Psoas muscle (tissue), 8 donors: ENCODE measurements around the gene GJB2. TPM values are rescaled to one million over a fixed set of nuclear protein-coding genes. Genes with fewer than 3 reads are reported as not detected.
A peak's percentile ranks its signal among the peaks of the same experiment; 100 is the strongest.

Experiments
- ATAC-seq, 4 donors: fragments of 200-7000 bp; cut with Tn5 transposase; one replicate each; pipeline ENCODE4 v1.9.1; 2020; ENCODE audit warnings: moderate library complexity in 3 of 4, mild to moderate bottlenecking in 2 of 4
- DNase-seq, 2 donors: peaks; one replicate each; pipeline ENCODE4 v3.0.0-alpha.2; 2020
- H3K27ac ChIP-seq: fragments of 200-600 bp; one replicate; pipeline ENCODE4 v1.8.0; 2022
- H3K27me3 ChIP-seq, 3 donors: fragments of 200-600 bp in 1 of 3; one replicate each; pipeline versions ENCODE4 v1.6.1 to v1.8.0; 2013 to 2022; ENCODE audit warnings: low read length in 2 of 3, mild to moderate bottlenecking in 2 of 3, moderate library complexity in 1 of 3; ENCODE audit not compliant: insufficient read depth in 3 of 3
- H3K36me3 ChIP-seq, 2 donors: fragments of 200-600 bp in 1 of 2; one replicate each; pipeline versions ENCODE4 v1.6.1 to v1.8.0; 2013 to 2022; ENCODE audit warnings: low read depth in 1 of 2, mild to moderate bottlenecking in 1 of 2, moderate library complexity in 1 of 2; ENCODE audit not compliant: insufficient read depth in 1 of 2
- H3K4me1 ChIP-seq: fragments of 200-600 bp; one replicate; pipeline ENCODE4 v1.8.0; 2022
- H3K4me3 ChIP-seq: fragments of 200-600 bp; one replicate; pipeline ENCODE4 v1.8.0; 2022; ENCODE audit warnings: mild to moderate bottlenecking
- H3K9me3 ChIP-seq: fragments of 200-600 bp; one replicate; pipeline ENCODE4 v1.8.0; 2022
- WGBS, 3 donors: extraction: QIAGEN DNeasy Blood & Tissue Kit; methylation state at CpG; one replicate each; pipeline versions ENCODE4 v1.1.6 to v1.1.7; 2013; 5-methylcytosine and 5-hydroxymethylcytosine counted together
- intact Hi-C, 2 donors: fragments of 100-400 bp; cut with DNase I; formaldehyde crosslinking; loops; one replicate each; pipeline versions ENCODE4 v1.11.0 to v1.14.2; 2022
- long read RNA-seq, 2 donors: library from polyadenylated mRNA; unstranded; transcript quantifications; one replicate each; pipeline ENCODE4 v2.0.0, GENCODE V29; 2021
- polyA plus RNA-seq, 3 donors: library from polyadenylated mRNA; stranded (reverse); fragments of 200-250 nt; gene quantifications; one replicate each; pipeline ENCODE4 v1.2.3, GENCODE V29; 2013
- total RNA-seq, 4 donors: library from RNA; stranded (reverse); fragmentation: NEBNext Ultra II Directional in 2 of 4; extraction: Animal tissue kit (Norgen Biotek cat#: 25700) in 2 of 4; gene quantifications; one replicate each; pipeline versions ENCODE4 v1.2.1 to v1.2.4, GENCODE V29; 2021 to 2023
- TF ChIP-seq, protein P1 (sequence below): fragments of 200-600 bp; IDR thresholded peaks from one replicate; pipeline ENCODE4 v1.8.0; 2022; ENCODE audit warnings: antibody characterized with exemption
- donor health status: healthy with polysubstance abuse.
- donor health status: DM: no; HTN: no; CAD: no; lungs with moderate emphysema.
- donor health status: Bipolar disorder and iron deficiency.
- donor health status: healthy.
- donor health status: DM: yes; HTN: yes; CAD: no.
- donor health status: DM: no; HTN: no; CAD: no.
- donor health status: DM: no; HTN: no; CAD: no.
- donor health status: DM: yes; HTN: yes; CAD: no.

GJB2 gene
- total RNA-seq (under 1 TPM in 2 of 4 donors, not detected in 2; 0.11 to 0.26 TPM), polyA plus RNA-seq (under 1 TPM; 0.07 to 0.47 (median 0.26) TPM)
- long read RNA-seq, donor 1 = 0 reads
- long read RNA-seq, donor 2 = 0 reads

DNA sequence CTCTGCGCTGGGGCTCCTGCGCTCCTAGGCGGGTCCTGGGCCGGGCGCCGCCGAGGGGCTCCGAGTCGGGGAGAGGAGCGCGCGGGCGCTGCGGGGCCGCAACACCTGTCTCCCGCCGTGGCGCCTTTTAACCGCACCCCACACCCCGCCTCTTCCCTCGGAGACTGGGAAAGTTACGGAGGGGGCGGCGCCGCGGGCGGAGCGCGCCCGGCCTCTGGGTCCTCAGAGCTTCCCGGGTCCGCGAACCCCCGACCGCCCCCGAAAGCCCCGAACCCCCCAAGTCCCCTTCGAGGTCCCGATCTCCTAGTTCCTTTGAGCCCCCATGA is at the start of gene GJB2:
Gene GJB2, minus strand, starts transcription at position 103 of the 326 bp plus-strand sequence. CDS start 3,357 bp downstream, outside the sequence.
- TF ChIP-seq, protein P1, sequence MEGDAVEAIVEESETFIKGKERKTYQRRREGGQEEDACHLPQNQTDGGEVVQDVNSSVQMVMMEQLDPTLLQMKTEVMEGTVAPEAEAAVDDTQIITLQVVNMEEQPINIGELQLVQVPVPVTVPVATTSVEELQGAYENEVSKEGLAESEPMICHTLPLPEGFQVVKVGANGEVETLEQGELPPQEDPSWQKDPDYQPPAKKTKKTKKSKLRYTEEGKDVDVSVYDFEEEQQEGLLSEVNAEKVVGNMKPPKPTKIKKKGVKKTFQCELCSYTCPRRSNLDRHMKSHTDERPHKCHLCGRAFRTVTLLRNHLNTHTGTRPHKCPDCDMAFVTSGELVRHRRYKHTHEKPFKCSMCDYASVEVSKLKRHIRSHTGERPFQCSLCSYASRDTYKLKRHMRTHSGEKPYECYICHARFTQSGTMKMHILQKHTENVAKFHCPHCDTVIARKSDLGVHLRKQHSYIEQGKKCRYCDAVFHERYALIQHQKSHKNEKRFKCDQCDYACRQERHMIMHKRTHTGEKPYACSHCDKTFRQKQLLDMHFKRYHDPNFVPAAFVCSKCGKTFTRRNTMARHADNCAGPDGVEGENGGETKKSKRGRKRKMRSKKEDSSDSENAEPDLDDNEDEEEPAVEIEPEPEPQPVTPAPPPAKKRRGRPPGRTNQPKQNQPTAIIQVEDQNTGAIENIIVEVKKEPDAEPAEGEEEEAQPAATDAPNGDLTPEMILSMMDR = no peak
- ATAC-seq = peak in 2 of 4 donors; percentile 27 to 29
- peak within 1 kb of the TSS; percentile 71 for H3K4me3 ChIP-seq
- H3K27me3 ChIP-seq = peaks cover 2 to 66% (median 31%) of the 10 kb centered on the region in 3 donors
- peaks cover 26% of the 10 kb centered on the region for H3K4me1 ChIP-seq
- DNase-seq = no peak
- no peaks in the 10 kb centered on the region for H3K9me3 ChIP-seq
- 1% methylated on average over 17 to 39 of the region's 39 CpGs for WGBS, 3 donors
- H3K27ac ChIP-seq = no peak within 1 kb of the TSS
- H3K36me3 ChIP-seq = no peaks in the 10 kb centered on the region
- intact Hi-C loops = no loop called here

DNA sequence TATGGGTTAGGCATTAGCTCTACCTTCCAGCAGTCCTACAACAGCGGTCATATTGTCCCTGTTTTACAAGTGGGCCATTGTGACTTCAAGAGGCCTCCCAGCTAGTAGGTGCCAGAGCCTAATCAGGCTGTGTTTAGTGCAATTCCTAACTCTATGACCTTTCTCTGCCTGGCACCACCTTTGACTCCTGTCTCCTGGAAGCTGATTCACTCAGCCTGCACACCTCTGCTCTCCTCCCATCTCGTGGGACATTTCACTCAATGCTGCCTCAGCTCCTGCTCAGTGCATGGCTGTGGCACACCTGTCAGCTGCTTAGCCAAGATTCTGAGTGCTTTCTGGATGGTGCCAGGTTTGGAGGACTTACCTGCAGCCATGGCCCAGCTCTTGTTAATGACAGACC is 48.9 kb upstream of the GJB2 start:
- TF ChIP-seq, protein P1 = no peak
- WGBS, 3 donors = 72 to 82% (median 77%) methylated on average over 2 of the region's 2 CpGs
- Histone ChIP-seq H3K4me3 (no peak overlapping the region), H3K36me3 (no peaks in the 10 kb centered on the region), H3K9me3 (no peaks in the 10 kb centered on the region), H3K27me3 (peaks cover 0 to 22% (median 0%) of the 10 kb centered on the region in 3 donors), H3K4me1 (no peaks in the 10 kb centered on the region), H3K27ac (no peak overlapping the region)
- intact Hi-C loops = no loop called here
- no peak for ATAC-seq
- no peak for DNase-seq

DNA sequence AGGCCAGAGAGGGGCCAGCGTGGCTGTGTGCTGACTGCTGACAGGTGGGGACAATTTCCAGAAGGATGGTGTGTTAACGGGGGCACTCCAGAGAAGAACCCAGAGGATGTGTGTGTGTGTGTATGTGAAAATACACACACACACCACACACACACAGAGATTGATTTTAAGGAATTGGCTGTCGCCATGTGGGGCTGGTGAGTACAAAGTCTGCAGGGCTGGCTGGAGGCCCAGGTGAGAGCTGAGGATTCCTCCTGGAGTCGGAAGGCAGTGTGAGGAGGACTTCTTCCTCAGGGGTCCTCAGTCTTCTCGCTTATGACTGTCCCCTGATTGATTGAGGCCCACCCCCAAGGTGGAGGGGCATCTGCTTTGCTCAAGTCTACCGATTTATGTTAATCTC is 47.0 kb upstream of the GJB2 start:
- no peak overlapping the region for H3K4me3 ChIP-seq
- peaks cover 0 to 22% (median 0%) of the 10 kb centered on the region in 3 donors for H3K27me3 ChIP-seq
- WGBS, 3 donors = 72 to 84% (median 75%) methylated on average over 6 of the region's 6 CpGs
- no peaks in the 10 kb centered on the region for H3K36me3 ChIP-seq
- no peak overlapping the region for H3K27ac ChIP-seq
- intact Hi-C loops = no loop called here
- no peak for ATAC-seq
- no peaks in the 10 kb centered on the region for H3K4me1 ChIP-seq
- TF ChIP-seq, protein P1 = no peak
- H3K9me3 ChIP-seq = no peaks in the 10 kb centered on the region
- no peak for DNase-seq

DNA sequence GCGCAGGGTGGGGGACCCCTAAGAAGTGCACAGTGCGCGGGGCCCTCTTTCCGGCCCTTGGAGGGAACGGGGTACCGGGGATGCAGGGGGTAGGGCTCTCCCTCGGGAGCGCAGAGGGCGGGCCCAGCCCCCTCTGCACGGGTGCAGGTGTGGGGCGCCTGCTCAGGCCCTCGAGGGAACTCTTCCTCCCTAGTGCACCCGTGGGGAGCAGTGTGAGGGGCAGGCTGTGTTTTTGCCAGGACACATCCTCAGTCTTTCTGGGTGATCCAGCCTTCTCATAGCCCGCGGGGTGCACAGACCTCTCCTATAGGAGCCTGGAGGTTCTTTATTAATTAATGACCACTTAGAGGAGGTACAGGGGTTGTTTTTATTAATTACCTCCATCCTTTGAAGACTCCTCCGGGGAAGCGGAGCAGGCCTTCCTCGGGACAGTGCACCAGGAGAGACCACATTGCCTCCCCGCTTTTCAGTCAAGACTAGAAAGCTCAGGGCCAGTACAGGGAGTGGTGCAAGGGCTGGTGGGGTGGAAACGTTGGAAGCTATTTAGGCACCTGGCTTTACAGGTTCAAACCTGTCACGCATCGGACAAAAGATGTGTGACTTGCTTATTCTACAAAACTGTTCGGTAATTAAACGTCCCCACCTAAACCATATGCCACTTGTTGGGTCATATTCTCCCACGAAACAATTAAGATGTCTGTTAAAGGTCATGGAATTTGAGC is 40.0 kb upstream of the GJB2 start:
- H3K27me3 ChIP-seq = peaks cover 4 to 46% (median 13%) of the 10 kb centered on the region in 3 donors
- H3K4me3 ChIP-seq = no peak overlapping the region
- H3K9me3 ChIP-seq = no peaks in the 10 kb centered on the region
- no peaks in the 10 kb centered on the region for H3K36me3 ChIP-seq
- intact Hi-C loops = no loop called here
- H3K27ac ChIP-seq = no peak overlapping the region
- WGBS, 3 donors = 31 to 35% (median 32%) methylated on average over 21 to 25 of the region's 25 CpGs
- TF ChIP-seq, protein P1 = no peak
- DNase-seq (no peak), ATAC-seq (no peak)
- no peaks in the 10 kb centered on the region for H3K4me1 ChIP-seq
